GM19372 (cell line): Measurements from ENCODE around the gene RAD51B.

Source experiments
- ATAC-seq: cut with Tn5 transposase; IDR thresholded peaks from one replicate; pipeline ENCODE4 v1.9.1; 2021; ENCODE audit warnings: mild to moderate bottlenecking, low read depth, moderate library complexity; ENCODE audit not compliant: unreplicated experiment

RAD51B gene

GRCh38 chr14:68568907-68569897, 749.6 kb downstream of the RAD51B start:
- ATAC-seq, result no peak

GRCh38 chr14:68569970-68570409, 750.4 kb downstream of the RAD51B start:
- ATAC-seq, result no peak

- no peak for ATAC-seq
Observed at GRCh38 chr14:68571114-68571591, 751.6 kb downstream of the RAD51B start.

- no peak for ATAC-seq
Observed at GRCh38 chr14:68571928-68572525, 752.4 kb downstream of the RAD51B start.

- no peak for ATAC-seq
Observed at GRCh38 chr14:68573126-68573525, 753.5 kb downstream of the RAD51B start.

GRCh38 chr14:68573722-68574121, 754.1 kb downstream of the RAD51B start:
- ATAC-seq, result no peak

- no peak for ATAC-seq
Observed at GRCh38 chr14:68574461-68574860, 754.9 kb downstream of the RAD51B start.

GRCh38 chr14:68574906-68575305, 755.3 kb downstream of the RAD51B start:
- no peak for ATAC-seq

- ATAC-seq, result no peak
Observed at GRCh38 chr14:68575426-68575825, 755.8 kb downstream of the RAD51B start.

GRCh38 chr14:68576031-68576430, 756.5 kb downstream of the RAD51B start:
- ATAC-seq, result no peak

GRCh38 chr14:68576496-68577244, 757.1 kb downstream of the RAD51B start:
- no peak for ATAC-seq

- no peak for ATAC-seq
Observed at GRCh38 chr14:68577802-68578541, 758.4 kb downstream of the RAD51B start.

GRCh38 chr14:68578597-68578996, 759.0 kb downstream of the RAD51B start:
- no peak for ATAC-seq

- ATAC-seq, result no peak
Observed at GRCh38 chr14:68580096-68580645, 760.6 kb downstream of the RAD51B start.

- ATAC-seq, result no peak
Observed at GRCh38 chr14:68580671-68581070, 761.1 kb downstream of the RAD51B start.

- ATAC-seq, result no peak
Observed at GRCh38 chr14:68583548-68584280, 764.1 kb downstream of the RAD51B start.

- no peak for ATAC-seq
Observed at GRCh38 chr14:68584786-68585185, 765.2 kb downstream of the RAD51B start.

- no peak for ATAC-seq
Observed at GRCh38 chr14:68585690-68586089, 766.1 kb downstream of the RAD51B start.
